Loucy (cell line): Measurements from ENCODE around the gene CRYBA4.
A peak's percentile ranks its signal among the peaks of the same experiment; 100 is the strongest.

Experiments used
- H2AFZ ChIP-seq: fragments of 200-600 bp; sonication (generic); 2 replicates; pipeline ENCODE4 v1.6.0; 2016; ENCODE audit warnings: antibody characterized with exemption, mild to moderate bottlenecking, low read length, moderate library complexity
- H3F3A ChIP-seq: fragments of 200-600 bp; 2 replicates; pipeline ENCODE4 v1.6.0; 2016; ENCODE audit warnings: antibody characterized with exemption, low read depth, mild to moderate bottlenecking
- H3K27me3 ChIP-seq: fragments of 200-600 bp; sonication (generic); 2 replicates; pipeline ENCODE4 v1.6.1; 2014; ENCODE audit warnings: low read length, mild to moderate bottlenecking; ENCODE audit not compliant: insufficient read depth, poor library complexity, severe bottlenecking
- H3K36me3 ChIP-seq: fragments of 200-600 bp; sonication (generic); 2 replicates; pipeline ENCODE4 v1.6.1; 2016; ENCODE audit warnings: low read length; ENCODE audit not compliant: insufficient read depth
- H3K4me1 ChIP-seq: fragments of 200-600 bp; sonication (generic); 2 replicates; pipeline ENCODE4 v1.5.1; 2014; ENCODE audit warnings: low read length, mild to moderate bottlenecking; ENCODE audit not compliant: insufficient read depth, poor library complexity, severe bottlenecking
- H3K4me2 ChIP-seq: fragments of 200-600 bp; sonication (generic); 2 replicates; pipeline ENCODE4 v1.6.0; 2014; ENCODE audit warnings: antibody characterized with exemption, low read length, low read depth, mild to moderate bottlenecking; ENCODE audit not compliant: poor library complexity, severe bottlenecking
- H3K4me3 ChIP-seq: fragments of 200-600 bp; sonication (generic); 2 replicates; pipeline ENCODE4 v1.5.1; 2014; ENCODE audit warnings: low read length, mild to moderate bottlenecking, mixed read lengths; ENCODE audit not compliant: poor library complexity, severe bottlenecking
- H3K79me2 ChIP-seq: fragments of 200-600 bp; sonication (generic); 2 replicates; pipeline ENCODE4 v1.6.1; 2014; ENCODE audit warnings: low read length; ENCODE audit not compliant: insufficient read depth
- H3K9ac ChIP-seq: fragments of 200-600 bp; sonication (generic); 2 replicates; pipeline ENCODE4 v1.6.0; 2014; ENCODE audit warnings: mild to moderate bottlenecking, low read depth, low read length, moderate library complexity; ENCODE audit not compliant: poor library complexity, severe bottlenecking
- H3K9me2 ChIP-seq: fragments of 200-600 bp; sonication (generic); replicated peaks from 2 replicates; pipeline ENCODE4 v1.6.1; 2016; ENCODE audit warnings: low read depth, low read length, mixed read lengths
- H3K9me3 ChIP-seq: fragments of 200-600 bp; sonication (generic); 2 replicates; pipeline ENCODE4 v1.6.1; 2014; ENCODE audit warnings: mild to moderate bottlenecking, antibody characterized with exemption, low read length, low read depth; ENCODE audit not compliant: insufficient read depth
- H4K20me1 ChIP-seq: fragments of 200-600 bp; sonication (generic); 2 replicates; pipeline ENCODE4 v1.6.0; 2014; ENCODE audit warnings: antibody characterized with exemption, low read length, mild to moderate bottlenecking; ENCODE audit not compliant: insufficient read depth, poor library complexity, severe bottlenecking
- CTCF ChIP-seq: fragments of 200-600 bp; sonication (generic); conservative IDR thresholded peaks from 2 replicates; pipeline ENCODE4 v1.5.1; 2014; ENCODE audit warnings: mild to moderate bottlenecking, antibody characterized with exemption, low read length
- EZH2phosphoT487 ChIP-seq: fragments of 200-600 bp; IDR thresholded peaks from 2 replicates; pipeline ENCODE4 v1.6.1; 2018; ENCODE audit warnings: antibody characterized with exemption, mild to moderate bottlenecking, moderate library complexity, borderline replicate concordance

Gene CRYBA4

GRCh38 chr22:26621663-26622062 lies at the start of gene CRYBA4:
Gene CRYBA4 (plus strand): TSS chr22:26621963. CDS start chr22:26622597, 634 bp downstream.
- Histone ChIP-seq H3F3A (no peaks in the 10 kb centered on the region), H3K36me3 (no peaks in the 10 kb centered on the region), H3K79me2 (no peaks in the 10 kb centered on the region), H3K9me3 (no peaks in the 10 kb centered on the region), H2AFZ (no peak within 1 kb of the TSS), H3K27me3 (no peaks in the 10 kb centered on the region), H4K20me1 (no peaks in the 10 kb centered on the region), H3K9ac (no peak within 1 kb of the TSS), H3K9me2 (no peaks in the 10 kb centered on the region), H3K4me1 (peaks cover 14% of the 10 kb centered on the region), H3K4me3 (no peak within 1 kb of the TSS), H3K4me2 (no peak within 1 kb of the TSS)
- no peak for TF ChIP-seq EZH2phosphoT487
- TF ChIP-seq CTCF = no peak

GRCh38 chr22:26573026-26573662 lies 48.6 kb upstream of the CRYBA4 start:
- TF ChIP-seq CTCF (no peak), EZH2phosphoT487 (no peak)
- Histone ChIP-seq H3K9ac (peak overlapping the region; percentile 37), H3K9me2 (no peaks in the 10 kb centered on the region), H3K79me2 (peaks cover 40% of the 10 kb centered on the region), H3F3A (peaks cover 3% of the 10 kb centered on the region; the same call in 1 of the 2 replicates), H3K36me3 (no peaks in the 10 kb centered on the region), H3K4me1 (peaks cover 31% of the 10 kb centered on the region), H3K4me2 (peak overlapping the region; percentile 55), H2AFZ (no peak overlapping the region), H3K27me3 (no peaks in the 10 kb centered on the region), H4K20me1 (no peaks in the 10 kb centered on the region), H3K9me3 (no peaks in the 10 kb centered on the region), H3K4me3 (peak overlapping the region; percentile 14)

- H3K79me2 ChIP-seq = peaks cover 43% of the 10 kb centered on the region
- H3K9ac ChIP-seq = peak overlapping the region; percentile 37
These were observed 47.6 kb upstream of the CRYBA4 start for GRCh38 chr22:26574001-26574723.

More at GRCh38 chr22:26574001-26574723, 47.6 kb upstream of the CRYBA4 start:
- H4K20me1 ChIP-seq = no peaks in the 10 kb centered on the region
- peak overlapping the region; percentile 55 for H3K4me2 ChIP-seq
- H3K9me3 ChIP-seq = no peaks in the 10 kb centered on the region
- peaks cover 33% of the 10 kb centered on the region for H3K4me1 ChIP-seq
- H2AFZ ChIP-seq = no peak overlapping the region
- TF ChIP-seq CTCF (no peak), EZH2phosphoT487 (no peak)
- H3F3A ChIP-seq = peaks cover 3% of the 10 kb centered on the region; the same call in 1 of the 2 replicates
- no peaks in the 10 kb centered on the region for H3K27me3 ChIP-seq
- H3K9me2 ChIP-seq = no peaks in the 10 kb centered on the region
- H3K36me3 ChIP-seq = no peaks in the 10 kb centered on the region
- H3K4me3 ChIP-seq = no peak overlapping the region
